ENCODE data around the gene ZC3HAV1L. TPM values are rescaled to one million over a fixed set of nuclear protein-coding genes. Genes with fewer than 3 reads are reported as not detected.
A peak's percentile ranks its signal among the peaks of the same experiment; 100 is the strongest.
"Not testable (repeated sequence)": the region's sequence is repeated elsewhere in the genome, so short reads cannot be mapped to it uniquely, and the experiment has no call there.

Gene ZC3HAV1L
- total RNA-seq, 1 experiment from 2014 or later, result 16.2 TPM

DNA sequence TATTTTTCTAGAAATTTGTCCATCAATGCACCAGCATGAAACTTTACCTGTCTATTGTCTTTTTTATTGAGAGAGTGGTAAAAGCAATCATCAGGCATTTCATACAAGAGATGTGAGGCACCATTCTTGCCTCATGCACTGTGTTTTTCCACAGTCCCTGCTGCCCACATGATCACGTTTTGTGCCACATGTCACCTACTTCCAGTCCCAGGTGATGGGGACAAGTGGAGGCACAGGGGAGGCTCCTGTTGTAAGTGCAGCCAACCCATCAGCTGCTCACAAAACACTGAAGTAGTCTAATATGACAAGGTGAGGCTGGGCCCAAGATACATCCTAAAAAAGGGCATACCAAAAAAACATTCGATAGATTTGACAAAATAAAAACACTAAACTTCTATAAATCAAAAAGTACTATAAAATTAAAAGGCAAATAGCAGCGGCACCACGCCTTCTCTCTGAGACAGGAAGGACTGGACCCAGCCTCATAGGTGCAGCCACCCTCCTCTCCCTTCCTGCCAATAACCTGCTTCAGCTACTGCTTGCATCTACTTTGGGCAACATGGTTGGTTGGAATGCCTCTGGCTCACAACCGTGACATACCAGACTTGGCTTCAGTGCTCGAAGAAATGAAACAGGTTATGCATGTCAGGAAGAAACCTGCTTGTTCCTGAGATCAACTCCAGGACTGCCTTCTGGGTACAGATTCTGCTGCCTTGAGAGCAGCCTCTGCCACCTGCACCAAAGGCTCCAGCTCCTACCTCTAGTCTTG is 2.3 kb downstream of the ZC3HAV1L start:
- in situ Hi-C loops (cut with HindIII; ENCODE audit: low pct_unique_long_range_greater_than_20kb, low sequenced_read_pairs), result no loop called here
- DNase-seq (ENCODE audit: low read depth, low spot score), result no peak

GRCh38 chr7:139032473-139032872 is 3.4 kb downstream of the ZC3HAV1L start:
- no peak for DNase-seq (ENCODE audit: low read depth, low spot score)
- in situ Hi-C loops (cut with HindIII; ENCODE audit: low pct_unique_long_range_greater_than_20kb, low sequenced_read_pairs), result no loop called here

- in situ Hi-C loops (cut with HindIII; ENCODE audit: low pct_unique_long_range_greater_than_20kb, low sequenced_read_pairs), result no loop called here
- no peak for DNase-seq (ENCODE audit: low read depth, low spot score)
These were observed 6.5 kb downstream of the ZC3HAV1L start for GRCh38 chr7:139029353-139029752.

GRCh38 chr7:139026551-139026950 is 9.3 kb downstream of the ZC3HAV1L start:
- in situ Hi-C loops (cut with HindIII; ENCODE audit: low pct_unique_long_range_greater_than_20kb, low sequenced_read_pairs), result no loop called here
- DNase-seq (ENCODE audit: low read depth, low spot score), result no peak

DNA sequence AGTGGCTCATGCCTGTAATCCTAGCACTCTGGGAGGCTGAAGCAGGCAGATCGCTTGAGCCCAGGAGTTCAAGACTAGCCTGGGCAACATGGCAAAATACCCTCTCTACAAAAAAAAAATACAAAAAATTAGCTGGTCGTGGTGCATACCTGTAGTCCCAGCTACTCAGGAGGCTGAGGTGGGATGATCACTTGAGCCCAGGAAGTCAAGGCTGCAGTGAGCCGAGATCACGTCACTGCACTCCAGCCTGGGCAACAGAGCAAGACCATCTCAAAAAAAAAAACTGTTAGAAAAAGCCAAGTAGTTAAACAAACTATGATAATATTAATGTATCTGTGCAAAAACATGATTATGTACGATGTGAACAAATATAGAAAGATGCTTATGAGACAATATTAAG is 10.0 kb downstream of the ZC3HAV1L start:
- in situ Hi-C loops (cut with HindIII; ENCODE audit: low pct_unique_long_range_greater_than_20kb, low sequenced_read_pairs); DNase-seq (ENCODE audit: low read depth, low spot score): not testable (repeated sequence)

- in situ Hi-C loops (cut with HindIII; ENCODE audit: low pct_unique_long_range_greater_than_20kb, low sequenced_read_pairs), result no loop called here
- peak; percentile 58 for DNase-seq (ENCODE audit: low read depth, low spot score)
These were observed 12.8 kb downstream of the ZC3HAV1L start for GRCh38 chr7:139023076-139023475.

- in situ Hi-C loops (cut with HindIII; ENCODE audit: low pct_unique_long_range_greater_than_20kb, low sequenced_read_pairs), result no loop called here
- DNase-seq (ENCODE audit: low read depth, low spot score), result no peak
These were observed 13.6 kb downstream of the ZC3HAV1L start for GRCh38 chr7:139022286-139022685.

DNA sequence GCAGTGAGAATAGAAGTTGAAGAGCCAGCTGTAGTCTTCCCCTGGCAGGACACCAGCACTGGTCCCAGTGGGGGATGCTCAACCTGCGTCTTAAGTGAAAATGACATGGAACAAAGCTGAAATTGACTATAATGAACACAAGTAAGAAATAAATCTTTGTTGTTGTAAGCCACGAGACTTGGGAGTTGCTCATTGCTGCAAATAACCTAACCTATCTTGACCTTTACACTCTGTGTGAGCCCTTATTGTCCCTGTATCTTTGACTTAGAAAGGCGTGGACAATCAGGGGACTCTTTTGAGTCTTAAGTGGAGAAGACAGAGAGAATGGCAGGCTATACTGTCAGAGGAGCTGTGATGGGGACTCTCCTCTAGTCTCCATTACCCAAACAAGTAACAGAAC is 16.9 kb downstream of the ZC3HAV1L start:
- in situ Hi-C loops (cut with HindIII; ENCODE audit: low pct_unique_long_range_greater_than_20kb, low sequenced_read_pairs), result no loop called here
- peak; percentile 90 for DNase-seq (ENCODE audit: low read depth, low spot score)

DNA sequence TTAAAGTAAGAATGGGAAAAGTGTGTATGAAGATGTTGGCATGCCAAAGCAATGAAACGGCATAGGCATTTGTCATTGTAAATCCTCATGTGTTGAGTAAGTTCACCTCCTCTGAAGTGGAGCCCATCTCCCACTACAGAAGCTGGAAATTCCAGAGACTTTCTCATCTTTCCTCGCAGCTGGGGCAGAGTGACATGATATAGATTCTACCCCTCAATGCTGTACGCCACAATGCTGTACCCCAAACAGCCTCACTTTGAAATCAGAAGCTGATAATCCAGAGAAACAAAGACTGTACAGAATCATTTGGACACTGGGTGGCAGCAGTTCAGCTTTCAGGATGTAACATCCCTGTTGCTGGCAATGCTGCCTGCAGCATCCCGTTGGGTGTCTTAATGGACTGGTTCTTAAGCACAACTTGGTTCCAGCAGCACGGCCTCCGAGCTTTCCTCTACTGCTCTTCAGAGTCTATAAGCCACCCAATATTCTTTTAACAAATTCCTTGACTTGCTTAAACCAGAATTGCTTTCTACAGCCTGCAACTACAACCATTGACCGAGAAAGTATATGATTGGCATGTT is 18.8 kb downstream of the ZC3HAV1L start:
- DNase-seq (ENCODE audit: low read depth, low spot score), result peak; percentile 90
- in situ Hi-C loops (cut with HindIII; ENCODE audit: low pct_unique_long_range_greater_than_20kb, low sequenced_read_pairs), result no loop called here

- in situ Hi-C loops (cut with HindIII; ENCODE audit: low pct_unique_long_range_greater_than_20kb, low sequenced_read_pairs), result no loop called here
- DNase-seq (ENCODE audit: low read depth, low spot score), result no peak
These were observed 24.5 kb downstream of the ZC3HAV1L start for GRCh38 chr7:139011373-139011772.

GRCh38 chr7:139004321-139005090 is 31.3 kb downstream of the ZC3HAV1L start:
- in situ Hi-C loops (cut with HindIII; ENCODE audit: low pct_unique_long_range_greater_than_20kb, low sequenced_read_pairs), result no loop called here
- DNase-seq (ENCODE audit: low read depth, low spot score), result no peak

DNA sequence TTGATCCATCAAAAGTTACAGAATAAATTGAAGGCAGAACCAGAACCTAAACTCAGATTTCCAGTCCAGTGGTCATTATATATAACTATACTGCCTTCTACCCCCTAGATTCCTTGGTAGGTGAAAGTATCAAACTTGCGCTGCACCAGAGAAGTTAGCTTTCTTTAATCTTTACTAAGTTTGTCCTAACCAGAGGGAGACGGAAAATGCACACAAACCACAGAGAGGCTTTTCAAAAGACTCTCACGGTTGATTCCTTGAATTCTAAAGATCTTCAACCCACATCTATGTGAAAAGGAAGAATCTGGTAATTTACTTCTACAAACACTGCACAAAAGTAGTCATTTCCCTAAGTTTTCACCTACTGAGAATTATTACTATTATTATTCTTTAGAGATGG is 36.4 kb downstream of the ZC3HAV1L start:
- in situ Hi-C loops (cut with HindIII; ENCODE audit: low pct_unique_long_range_greater_than_20kb, low sequenced_read_pairs), result no loop called here
- no peak for DNase-seq (ENCODE audit: low read depth, low spot score)

DNA sequence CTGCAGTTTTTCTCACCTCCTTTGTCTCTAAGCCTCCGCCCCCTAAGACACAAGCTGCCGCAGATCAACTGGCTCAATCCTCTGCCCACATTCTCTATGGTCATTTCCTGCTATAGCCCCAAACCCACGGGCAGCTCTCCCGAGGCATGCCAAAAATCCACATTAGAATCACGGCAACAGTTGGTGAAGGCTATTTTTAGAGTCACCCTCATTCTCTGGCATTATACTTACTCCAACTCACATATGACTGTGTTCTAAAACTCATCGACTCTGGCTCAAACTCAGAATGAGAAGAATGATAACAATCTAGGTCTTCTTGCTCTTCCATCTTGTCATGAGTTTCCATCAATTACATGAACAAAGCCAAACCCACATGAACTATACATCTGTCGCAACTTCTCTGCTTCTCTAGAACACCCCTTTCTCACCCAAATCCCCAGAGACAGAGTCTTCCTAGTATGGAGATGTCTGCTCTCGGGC is 43.8 kb downstream of the ZC3HAV1L start:
- no peak for DNase-seq (ENCODE audit: low read depth, low spot score)
- in situ Hi-C loops (cut with HindIII; ENCODE audit: low pct_unique_long_range_greater_than_20kb, low sequenced_read_pairs), result no loop called here

DNA sequence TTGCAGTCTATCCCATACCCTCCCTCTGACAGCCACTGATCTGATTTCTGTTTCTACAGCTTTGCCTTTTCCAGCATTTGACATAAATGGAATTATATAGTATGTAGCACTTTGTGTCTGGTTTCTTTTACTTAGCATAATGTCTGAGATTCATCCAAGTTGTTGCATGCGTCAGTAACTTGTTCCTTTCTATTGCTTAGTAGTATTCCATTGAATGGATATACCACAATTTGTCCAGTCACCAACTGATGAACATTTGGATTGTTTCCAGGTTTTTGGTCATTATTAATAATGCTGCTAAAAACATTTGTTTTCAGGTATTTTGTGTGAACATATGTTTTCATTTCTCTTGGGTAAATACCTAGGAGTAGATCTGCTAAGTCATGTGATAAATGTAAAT is 48.2 kb downstream of the ZC3HAV1L start:
- no peak for DNase-seq (ENCODE audit: low read depth, low spot score)
- in situ Hi-C loops (cut with HindIII; ENCODE audit: low pct_unique_long_range_greater_than_20kb, low sequenced_read_pairs), result no loop called here

DNA sequence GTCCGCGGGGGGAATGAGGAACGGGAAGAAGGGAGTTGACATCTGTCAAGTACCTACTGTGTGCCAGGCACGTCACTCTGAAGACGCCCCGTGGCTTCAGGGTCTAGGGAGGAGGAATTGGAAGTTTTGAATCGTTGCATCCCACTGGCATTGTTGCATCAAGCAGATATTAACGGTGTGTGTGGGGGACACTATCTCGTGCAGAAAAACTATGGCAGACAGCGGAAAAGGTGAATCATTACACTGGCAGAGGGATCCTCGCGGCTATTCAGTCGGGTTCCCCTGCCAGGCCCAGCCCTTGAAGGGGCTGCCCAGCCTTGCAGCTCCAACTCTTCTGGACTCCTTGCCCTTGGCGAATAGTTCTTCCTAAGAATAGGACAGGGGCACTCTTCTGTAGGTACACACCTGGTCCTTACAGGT is 53.6 kb downstream of the ZC3HAV1L start:
- in situ Hi-C loops (cut with HindIII; ENCODE audit: low pct_unique_long_range_greater_than_20kb, low sequenced_read_pairs), result no loop called here
- DNase-seq (ENCODE audit: low read depth, low spot score), result no peak

- in situ Hi-C loops (cut with HindIII; ENCODE audit: low pct_unique_long_range_greater_than_20kb, low sequenced_read_pairs), result no loop called here
- DNase-seq (ENCODE audit: low read depth, low spot score), result peak; percentile 74
These were observed 54.3 kb downstream of the ZC3HAV1L start, which contains the start of gene KIAA1549 for GRCh38 chr7:138981332-138982203. TSS of gene KIAA1549 (minus strand) at chr7:138981389. CDS start at chr7:138981269, 120 bp downstream.

DNA sequence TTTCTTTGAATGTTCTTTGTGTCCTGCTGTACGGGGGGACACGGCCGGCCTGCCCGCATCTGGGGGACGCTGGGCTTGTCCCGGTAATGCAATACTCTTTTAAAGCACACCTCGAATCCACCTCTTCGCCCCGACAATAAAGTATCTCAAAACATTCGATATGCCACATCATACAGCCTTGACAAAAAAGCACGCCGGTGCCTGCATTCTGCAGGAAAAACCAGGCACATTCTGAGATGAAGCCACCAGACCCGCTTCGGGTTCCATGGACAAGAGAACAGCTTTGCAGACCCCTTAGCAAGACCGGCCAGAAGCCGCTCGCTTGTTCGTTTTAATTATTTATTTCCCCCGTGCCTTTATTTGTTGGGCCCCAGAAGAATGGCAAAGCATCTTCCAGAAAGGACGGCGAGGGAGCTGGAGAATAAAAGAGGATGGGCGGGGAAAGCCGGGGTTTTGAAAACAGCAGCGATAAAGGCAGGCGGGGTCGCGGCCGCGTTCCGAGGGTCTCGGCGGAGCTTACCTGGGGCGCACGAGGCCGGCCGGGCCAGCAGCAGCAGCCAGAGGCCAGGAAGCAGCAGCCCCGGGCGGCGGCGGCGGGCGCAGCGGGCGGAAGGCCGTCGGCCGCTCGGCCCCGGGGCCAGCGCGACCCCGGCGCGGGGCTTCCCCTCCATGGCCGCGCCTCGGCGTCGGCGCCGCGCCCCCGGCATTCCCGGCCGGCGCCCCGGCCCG is 55.1 kb downstream of the ZC3HAV1L start:
- in situ Hi-C loops (cut with HindIII; ENCODE audit: low pct_unique_long_range_greater_than_20kb, low sequenced_read_pairs), result no loop called here
- DNase-seq (ENCODE audit: low read depth, low spot score), result no peak
